GM12878 (cell line): Measurements from ENCODE around the gene ST6GALNAC3. TPM values are rescaled to one million over a fixed set of nuclear protein-coding genes. Genes with fewer than 3 reads are reported as not detected.

Experiments
- ATAC-seq: fragments of 200-7000 bp; cut with Tn5 transposase; 3 replicates; pipeline ENCODE4 v1.9.1; 2020; ENCODE audit warnings: mild to moderate bottlenecking, moderate library complexity
- BruUV-seq: library from RNA; stranded (reverse); fragments of 400-500 nt; replicated peaks from 2 replicates; lab custom pipeline; 2021; lab: Mats Ljungman, UMichigan
- CTCF ChIA-PET: fragments of 300-600 bp; sonication (Branson Sonifier 250); formaldehyde crosslinking; extraction: SDS; loops from one replicate; lab custom pipeline; 2021; ENCODE audit warnings: inconsistent platforms; lab: Yijun Ruan, JAX
- POLR2A ChIA-PET: fragments of 350-600 bp; formaldehyde crosslinking; extraction: SDS; loops from one replicate; lab custom pipeline; 2021; ENCODE audit warnings: inconsistent platforms; lab: Charles Lee
- RAD21 ChIA-PET: fragments of 300-600 bp; sonication (Branson Sonifier 250); formaldehyde crosslinking; loops from one replicate; lab custom pipeline; 2023; ENCODE audit warnings: antibody characterized with exemption; ENCODE audit not compliant: unreplicated experiment; lab: Charles Lee
- SMC1A ChIA-PET: fragments of 300-600 bp; sonication (Branson Sonifier 250); formaldehyde crosslinking; loops from one replicate; lab custom pipeline; 2023; ENCODE audit not compliant: unreplicated experiment, uncharacterized antibody; lab: Charles Lee
- DNase-seq: peaks from one replicate; pipeline ENCODE4 v3.0.0-alpha.2; 2011; ENCODE audit warnings: low read depth, low spot score
- FAIRE-seq: peaks from 3 replicates; lab custom pipeline; 2011; peaks lifted over from hg19 to GRCh38; lab: Jason Lieb, UNC
- H2AFZ ChIP-seq: 2 replicates; pipeline ENCODE4 v1.6.0; 2011; ENCODE audit warnings: low read depth, low read length, control low read depth; ENCODE audit not compliant: control insufficient read depth
- H3K27ac ChIP-seq: 2 replicates; pipeline ENCODE4 v1.5.1; 2011; ENCODE audit warnings: control low read depth; ENCODE audit not compliant: control insufficient read depth, insufficient read depth
- H3K27me3 ChIP-seq, 2 experiments: replicated peaks in 1 of 2; 2 replicates each; pipeline versions ENCODE4 v1.6.0 to v1.6.1; 2011; ENCODE audit warnings: low read length in 1 of 2; ENCODE audit not compliant: control insufficient read depth in 2 of 2, insufficient read depth in 2 of 2
- H3K36me3 ChIP-seq, 2 experiments: 2 replicates each; pipeline ENCODE4 v1.5.1; 2011; ENCODE audit warnings: low read length in 1 of 2; ENCODE audit not compliant: control insufficient read depth in 2 of 2, insufficient read depth in 2 of 2
- H3K4me1 ChIP-seq: 2 replicates; pipeline ENCODE4 v1.6.1; 2011; ENCODE audit warnings: mild to moderate bottlenecking, low read length, moderate library complexity, mixed read lengths; ENCODE audit not compliant: control insufficient read depth, insufficient read depth
- H3K4me2 ChIP-seq: 2 replicates; pipeline ENCODE4 v1.6.0; 2011; ENCODE audit warnings: control low read depth; ENCODE audit not compliant: control insufficient read depth, insufficient read depth
- H3K4me3 ChIP-seq: fragments of 200-600 bp; sonication (generic); 2 replicates; pipeline ENCODE4 v1.5.1; 2016
- H3K79me2 ChIP-seq: 2 replicates; pipeline ENCODE4 v1.6.0; 2011; ENCODE audit warnings: low read length; ENCODE audit not compliant: control insufficient read depth, insufficient read depth
- H3K9ac ChIP-seq: 2 replicates; pipeline ENCODE4 v1.8.0; 2011; ENCODE audit warnings: low read length, control low read depth, mixed read lengths; ENCODE audit not compliant: control insufficient read depth, insufficient read depth
- H3K9me3 ChIP-seq: replicated peaks from 3 replicates; pipeline ENCODE4 v1.5.1; 2011; ENCODE audit warnings: mild to moderate bottlenecking, low read length; ENCODE audit not compliant: control insufficient read depth, insufficient read depth
- H4K20me1 ChIP-seq: 2 replicates; pipeline ENCODE4 v1.6.0; 2011; ENCODE audit not compliant: control insufficient read depth, insufficient read depth
- BACH1 ChIP-seq: fragments of 450-650 bp; IDR thresholded peaks from 2 replicates; pipeline ENCODE4 v1.6.1; 2017; ENCODE audit warnings: mild to moderate bottlenecking, borderline replicate concordance
- EGR1 ChIP-seq, 2 experiments: IDR thresholded peaks; 1 replicate in 1 of 2; 2 replicates in 1 of 2; pipeline ENCODE4 v1.6.1; 2011 to 2012; ENCODE audit warnings: low read depth in 2 of 2, low read length in 2 of 2, borderline replicate concordance in 1 of 2, mild to moderate bottlenecking in 1 of 2, moderate library complexity in 1 of 2
- KLF5 ChIP-seq: fragments of 450-650 bp; IDR thresholded peaks from 2 replicates; pipeline ENCODE4 v1.6.1; 2014; ENCODE audit warnings: mild to moderate bottlenecking; ENCODE audit not compliant: partially characterized antibody
- MTA2 ChIP-seq: fragments of 450-650 bp; IDR thresholded peaks from 2 replicates; pipeline ENCODE4 v1.6.1; 2016; ENCODE audit warnings: low read depth, mild to moderate bottlenecking, moderate library complexity
- MYC ChIP-seq: IDR thresholded peaks from 2 replicates; pipeline ENCODE4 v1.6.1; 2011; ENCODE audit warnings: mild to moderate bottlenecking, low read length, moderate library complexity, inconsistent platforms; ENCODE audit not compliant: insufficient read depth, insufficient replicate concordance, insufficient read length, severe bottlenecking
- NBN ChIP-seq: fragments of 450-650 bp; IDR thresholded peaks from 2 replicates; pipeline ENCODE4 v1.6.1; 2016
- PAX8 ChIP-seq: fragments of 450-650 bp; IDR thresholded peaks from 2 replicates; pipeline ENCODE4 v1.6.1; 2017; ENCODE audit warnings: mild to moderate bottlenecking, moderate library complexity
- RAD51 ChIP-seq: fragments of 450-650 bp; IDR thresholded peaks from 2 replicates; pipeline ENCODE4 v1.6.1; 2016; ENCODE audit warnings: moderate library complexity, mild to moderate bottlenecking, inconsistent platforms
- RBBP5 ChIP-seq: fragments of 200-600 bp; sonication (generic); conservative IDR thresholded peaks from 2 replicates; pipeline ENCODE4 v1.6.1; 2016
- RFX5 ChIP-seq: IDR thresholded peaks from 2 replicates; pipeline ENCODE4 v1.6.1; 2011; ENCODE audit warnings: low read depth, low read length, improper control_type of control experiment
- SRF ChIP-seq, 2 experiments: IDR thresholded peaks; 2 replicates each; pipeline ENCODE4 v1.6.1; 2011; ENCODE audit warnings: low read depth in 2 of 2, low read length in 2 of 2, mild to moderate bottlenecking in 1 of 2, moderate library complexity in 1 of 2
- STAT3 ChIP-seq: IDR thresholded peaks from 2 replicates; pipeline ENCODE4 v1.6.1; 2011; ENCODE audit warnings: low read depth, low read length, improper control_type of control experiment
- WRNIP1 ChIP-seq: IDR thresholded peaks from 2 replicates; pipeline ENCODE4 v1.6.1; 2011; ENCODE audit warnings: low read depth, low read length, improper control_type of control experiment, borderline replicate concordance
- WGBS: methylation state at CpG from one replicate; pipeline ENCODE4 v1.1.6; 2016; ENCODE audit warnings: low lambda C conversion rate; ENCODE audit not compliant: insufficient replicate concordance, insufficient coverage; ENCODE audit errors: missing lambda C conversion rate; 5-methylcytosine and 5-hydroxymethylcytosine counted together
- in situ Hi-C: fragments of 300-500 bp; cut with MboI; formaldehyde crosslinking; loops from 9 replicates; pipeline ENCODE4 v1.14.3; 2018; ENCODE audit warnings: mixed read lengths
- intact Hi-C: fragments of 100-400 bp; cut with micrococcal nuclease; formaldehyde crosslinking; loops from one replicate; pipeline ENCODE4 v1.14.2; 2022; ENCODE audit not compliant: unreplicated experiment
- polyA plus RNA-seq, 11 experiments: library from polyadenylated mRNA; depleted of rRNA in 4 of 11; unstranded in 6 of 11; stranded (reverse) in 5 of 11; fragments of >200 nt; fragmentation: Nextera tagmentation in 4 of 11; fragmentation: Illumina TruSeq in 1 of 11; extraction: Ambion mirVana in 4 of 11; extraction: Trizol in 1 of 11; gene quantifications; 1 replicate in 1 of 11; 2 replicates in 10 of 11; pipeline versions ENCODE4 v1.2.1 to v1.2.3, GENCODE V29; 2011 to 2016; ENCODE audit warnings: inconsistent platforms in 2 of 11, missing spikeins in 2 of 11, low read depth in 1 of 11
- total RNA-seq, 4 experiments: library from RNA; depleted of rRNA in 3 of 4; stranded (reverse); fragments of >200 nt in 3 of 4; fragmentation: Illumina TruSeq in 1 of 4; extraction: Trizol in 1 of 4; gene quantifications; 2 replicates each; pipeline versions ENCODE4 v1.2.1 to v1.2.3, GENCODE V29; 2013 to 2021
- TF ChIP-seq, protein P1 (sequence below): fragments of 450-650 bp; IDR thresholded peaks from 2 replicates; pipeline ENCODE4 v1.6.1; 2017; ENCODE audit warnings: antibody characterized with exemption, mild to moderate bottlenecking, moderate library complexity
- TF ChIP-seq, protein P2 (sequence below): IDR thresholded peaks from 2 replicates; pipeline ENCODE4 v1.6.1; 2011; ENCODE audit warnings: mild to moderate bottlenecking, low read depth, low read length, moderate library complexity; ENCODE audit not compliant: insufficient replicate concordance

Gene ST6GALNAC3
- total and polyA plus RNA-seq, 10 of the 15 experiments (the other 5 are each of a cell fraction or from before 2014, with no cell fraction given), result 0.04 to 0.68 (median 0.18) TPM; not detected in 3

DNA sequence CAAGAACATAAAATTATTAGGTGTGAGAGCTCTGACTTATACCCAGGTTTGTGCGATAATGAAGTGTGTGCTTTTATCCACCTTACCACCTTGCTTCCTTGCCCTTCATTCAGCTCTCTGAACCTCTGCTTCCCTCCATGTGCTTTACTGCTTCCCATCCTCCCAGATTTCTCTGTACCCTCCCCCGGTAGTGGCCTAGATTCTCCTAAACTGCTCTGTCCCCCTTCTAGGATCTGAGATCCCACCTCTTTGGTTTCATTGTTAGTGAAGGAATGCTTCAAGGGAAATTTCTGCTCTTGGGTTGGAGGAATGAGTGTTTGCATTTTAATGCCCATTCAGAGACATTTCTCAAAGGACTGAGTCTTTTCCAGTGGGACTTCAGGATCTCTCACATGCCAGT lies 159.5 kb downstream of the ST6GALNAC3 start:
- H3K9ac ChIP-seq, result no peak overlapping the region
- no peak overlapping the region for H2AFZ ChIP-seq
- H4K20me1 ChIP-seq, result no peaks in the 10 kb centered on the region
- no peak for ATAC-seq
- no peaks in the 10 kb centered on the region for H3K4me1 ChIP-seq
- 69% methylated on average over 2 of the region's 2 CpGs for WGBS
- TF ChIP-seq BACH1 (no peak), EGR1 (IDR thresholded peaks at IDR 0.05; ENCODE audit: borderline replicate concordance in 1 of 2, low read depth in 2 of 2, low read length in 2 of 2) (no peak), RAD51 (no peak), SRF (IDR thresholded peaks at IDR 0.05; ENCODE audit: low read depth in 2 of 2, low read length in 2 of 2) (no peak), MTA2 (no peak), KLF5 (no peak), RBBP5 (no peak)
- no peaks in the 10 kb centered on the region for H3K9me3 ChIP-seq
- H3K36me3 ChIP-seq, result no peaks in the 10 kb centered on the region
- ChIA-PET RAD21 (no interaction called here), SMC1A (no interaction called here), CTCF (no interaction called here), POLR2A (no interaction called here)
- in situ Hi-C loops, result no loop called here
- no peak for DNase-seq
- intact Hi-C loops, result no loop called here
- H3K27me3 ChIP-seq, result no peaks in the 10 kb centered on the region
- no peak for FAIRE-seq
- H3K27ac ChIP-seq, result no peak overlapping the region
- BruUV-seq, result no TSS peak
- H3K79me2 ChIP-seq, result no peaks in the 10 kb centered on the region
- H3K4me2 ChIP-seq, result no peak overlapping the region
- H3K4me3 ChIP-seq, result no peak overlapping the region

DNA sequence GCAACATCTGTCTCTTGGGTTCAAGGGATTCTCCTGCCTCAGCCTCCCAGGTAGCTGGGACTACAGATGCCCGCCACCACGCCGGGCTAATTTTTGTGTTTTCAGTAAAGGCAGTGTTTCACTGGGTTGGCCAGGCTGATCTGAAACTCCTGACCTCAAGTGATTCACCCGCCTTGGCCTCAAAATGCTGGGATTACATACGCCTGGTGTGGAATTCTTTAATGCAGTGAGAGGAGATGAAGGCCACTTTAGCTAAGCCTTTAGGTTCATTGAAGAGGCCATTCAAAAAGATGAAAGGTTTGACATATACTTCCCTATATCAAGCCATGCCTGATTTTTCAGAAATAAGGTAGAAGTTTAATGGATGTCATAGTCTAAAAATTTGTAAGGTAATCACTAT lies 162.7 kb downstream of the ST6GALNAC3 start:
- no peak for ATAC-seq
- no peak overlapping the region for H3K4me2 ChIP-seq
- H2AFZ ChIP-seq, result no peak overlapping the region
- no peak for DNase-seq
- no peak overlapping the region for H3K4me3 ChIP-seq
- H3K9ac ChIP-seq, result no peak overlapping the region
- H3K36me3 ChIP-seq, result no peaks in the 10 kb centered on the region
- BruUV-seq, result no TSS peak
- H3K79me2 ChIP-seq, result no peaks in the 10 kb centered on the region
- FAIRE-seq, result no peak
- no peaks in the 10 kb centered on the region for H3K9me3 ChIP-seq
- SMC1A ChIA-PET, result no interaction called here
- POLR2A ChIA-PET, result no interaction called here
- no peaks in the 10 kb centered on the region for H3K4me1 ChIP-seq
- no peaks in the 10 kb centered on the region for H4K20me1 ChIP-seq
- intact Hi-C loops (no loop called here), in situ Hi-C loops (no loop called here)
- H3K27ac ChIP-seq, result no peak overlapping the region
- WGBS, result 63% methylated on average over 5 of the region's 5 CpGs
- CTCF ChIA-PET, result no interaction called here
- H3K27me3 ChIP-seq, result no peaks in the 10 kb centered on the region
- RAD21 ChIA-PET, result no interaction called here
- TF ChIP-seq NBN, result no peak
- TF ChIP-seq STAT3, result no peak
- no peak for TF ChIP-seq WRNIP1
- no peak for TF ChIP-seq RFX5
- TF ChIP-seq, protein P1, sequence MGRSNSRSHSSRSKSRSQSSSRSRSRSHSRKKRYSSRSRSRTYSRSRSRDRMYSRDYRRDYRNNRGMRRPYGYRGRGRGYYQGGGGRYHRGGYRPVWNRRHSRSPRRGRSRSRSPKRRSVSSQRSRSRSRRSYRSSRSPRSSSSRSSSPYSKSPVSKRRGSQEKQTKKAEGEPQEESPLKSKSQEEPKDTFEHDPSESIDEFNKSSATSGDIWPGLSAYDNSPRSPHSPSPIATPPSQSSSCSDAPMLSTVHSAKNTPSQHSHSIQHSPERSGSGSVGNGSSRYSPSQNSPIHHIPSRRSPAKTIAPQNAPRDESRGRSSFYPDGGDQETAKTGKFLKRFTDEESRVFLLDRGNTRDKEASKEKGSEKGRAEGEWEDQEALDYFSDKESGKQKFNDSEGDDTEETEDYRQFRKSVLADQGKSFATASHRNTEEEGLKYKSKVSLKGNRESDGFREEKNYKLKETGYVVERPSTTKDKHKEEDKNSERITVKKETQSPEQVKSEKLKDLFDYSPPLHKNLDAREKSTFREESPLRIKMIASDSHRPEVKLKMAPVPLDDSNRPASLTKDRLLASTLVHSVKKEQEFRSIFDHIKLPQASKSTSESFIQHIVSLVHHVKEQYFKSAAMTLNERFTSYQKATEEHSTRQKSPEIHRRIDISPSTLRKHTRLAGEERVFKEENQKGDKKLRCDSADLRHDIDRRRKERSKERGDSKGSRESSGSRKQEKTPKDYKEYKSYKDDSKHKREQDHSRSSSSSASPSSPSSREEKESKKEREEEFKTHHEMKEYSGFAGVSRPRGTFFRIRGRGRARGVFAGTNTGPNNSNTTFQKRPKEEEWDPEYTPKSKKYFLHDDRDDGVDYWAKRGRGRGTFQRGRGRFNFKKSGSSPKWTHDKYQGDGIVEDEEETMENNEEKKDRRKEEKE, result no peak
- no peak for TF ChIP-seq BACH1
- TF ChIP-seq MYC, result no peak
- TF ChIP-seq, protein P2, sequence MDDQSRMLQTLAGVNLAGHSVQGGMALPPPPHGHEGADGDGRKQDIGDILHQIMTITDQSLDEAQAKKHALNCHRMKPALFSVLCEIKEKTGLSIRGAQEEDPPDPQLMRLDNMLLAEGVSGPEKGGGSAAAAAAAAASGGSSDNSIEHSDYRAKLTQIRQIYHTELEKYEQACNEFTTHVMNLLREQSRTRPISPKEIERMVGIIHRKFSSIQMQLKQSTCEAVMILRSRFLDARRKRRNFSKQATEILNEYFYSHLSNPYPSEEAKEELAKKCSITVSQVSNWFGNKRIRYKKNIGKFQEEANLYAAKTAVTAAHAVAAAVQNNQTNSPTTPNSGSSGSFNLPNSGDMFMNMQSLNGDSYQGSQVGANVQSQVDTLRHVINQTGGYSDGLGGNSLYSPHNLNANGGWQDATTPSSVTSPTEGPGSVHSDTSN, result no peak
- no peak for TF ChIP-seq PAX8
